Measurements from ENCODE around the gene TADA2B.
"Not testable (repeated sequence)": the region's sequence is repeated elsewhere in the genome, so short reads cannot be mapped to it uniquely, and the experiment has no call there.

The TADA2B gene

GRCh38 chr4:7059662-7060061 lies 16.5 kb downstream of the TADA2B start:
- no peak for DNase-seq

- no peak for DNase-seq
These were observed 17.4 kb downstream of the TADA2B start for GRCh38 chr4:7060346-7061150.

GRCh38 chr4:7061815-7062214 lies 18.6 kb downstream of the TADA2B start:
- DNase-seq: no peak

GRCh38 chr4:7062816-7063215 lies 19.6 kb downstream of the TADA2B start:
- DNase-seq: no peak

- no peak for DNase-seq
These were observed 20.2 kb downstream of the TADA2B start for GRCh38 chr4:7063362-7063761.

- DNase-seq: no peak
These were observed 22.8 kb downstream of the TADA2B start for GRCh38 chr4:7066006-7066405.

GRCh38 chr4:7066493-7066892 lies 23.3 kb downstream of the TADA2B start:
- DNase-seq: no peak

- no peak for DNase-seq
These were observed 23.9 kb downstream of the TADA2B start for GRCh38 chr4:7067126-7067451.

- peak; percentile 100 for DNase-seq
These were observed 24.5 kb downstream of the TADA2B start, which contains the start of gene GRPEL1 for GRCh38 chr4:7067452-7068278. Gene GRPEL1 (minus strand): TSS chr4:7068064. CDS start chr4:7068032, 32 bp downstream.

- no peak for DNase-seq
These were observed 25.2 kb downstream of the TADA2B start for GRCh38 chr4:7068279-7068842.

GRCh38 chr4:7068883-7069282 lies 25.7 kb downstream of the TADA2B start:
- DNase-seq: no peak

GRCh38 chr4:7070729-7071511 lies 27.7 kb downstream of the TADA2B start:
- DNase-seq: peak; percentile 62

- no peak for DNase-seq
These were observed 29.9 kb downstream of the TADA2B start for GRCh38 chr4:7073059-7073458.

- DNase-seq: peak; percentile 62
These were observed 30.6 kb downstream of the TADA2B start for GRCh38 chr4:7073526-7074390.

GRCh38 chr4:7074426-7074825 lies 31.3 kb downstream of the TADA2B start:
- DNase-seq: peak; percentile 11

- peak; percentile 20 for DNase-seq
These were observed 33.0 kb downstream of the TADA2B start for GRCh38 chr4:7075962-7076695.

GRCh38 chr4:7076696-7077082 lies 33.5 kb downstream of the TADA2B start:
- no peak for DNase-seq

GRCh38 chr4:7077371-7077770 lies 34.2 kb downstream of the TADA2B start:
- no peak for DNase-seq

GRCh38 chr4:7078025-7078424 lies 34.9 kb downstream of the TADA2B start:
- no peak for DNase-seq

GRCh38 chr4:7079483-7079882 lies 36.3 kb downstream of the TADA2B start:
- not testable (repeated sequence) for DNase-seq

- not testable (repeated sequence) for DNase-seq
These were observed 36.7 kb downstream of the TADA2B start for GRCh38 chr4:7079909-7080308.
